Measurements from ENCODE around the gene CD81.

CD81 gene

GRCh38 chr11:2380396-2380795, 3.3 kb downstream of the CD81 start:
- Histone ChIP-seq H3K27ac (ENCODE audit: low read length) (no peak overlapping the region), H3K9ac (ENCODE audit: low read length) (no peak overlapping the region), H3K9me3 (ENCODE audit: insufficient read depth, low read length) (no peaks in the 10 kb centered on the region), H3K4me1 (ENCODE audit: low read length) (peaks cover 26% of the 10 kb centered on the region), H3K4me2 (ENCODE audit: low read length) (no peak overlapping the region), H3K27me3 (ENCODE audit: low read depth, low read length) (no peaks in the 10 kb centered on the region), H3K36me3 (replicated peaks; ENCODE audit: low read depth, low read length) (peaks cover 5% of the 10 kb centered on the region), H3K4me3 (ENCODE audit: low read length) (no peak overlapping the region), H2AFZ (ENCODE audit: low read depth, low read length) (no peak overlapping the region), H3K79me2 (ENCODE audit: low read length) (peaks cover 78% of the 10 kb centered on the region), H4K20me1 (ENCODE audit: insufficient read depth, low read length) (peaks cover 78% of the 10 kb centered on the region)
- no peak for TF ChIP-seq CTCF (IDR thresholded peaks at IDR 0.05; ENCODE audit: low read depth, low read length)
- no peak for TF ChIP-seq EZH2phosphoT487 (IDR thresholded peaks at IDR 0.05; ENCODE audit: low read depth)

GRCh38 chr11:2380807-2381350, 3.8 kb downstream of the CD81 start:
- no peak overlapping the region for H2AFZ ChIP-seq (ENCODE audit: low read depth, low read length)
- no peak overlapping the region for H3K9ac ChIP-seq (ENCODE audit: low read length)
- TF ChIP-seq CTCF (IDR thresholded peaks at IDR 0.05; ENCODE audit: low read depth, low read length) = no peak
- TF ChIP-seq EZH2phosphoT487 (IDR thresholded peaks at IDR 0.05; ENCODE audit: low read depth) = no peak
- H3K36me3 ChIP-seq (replicated peaks; ENCODE audit: low read depth, low read length) = peaks cover 5% of the 10 kb centered on the region
- H3K4me1 ChIP-seq (ENCODE audit: low read length) = peaks cover 30% of the 10 kb centered on the region
- H3K79me2 ChIP-seq (ENCODE audit: low read length) = peaks cover 83% of the 10 kb centered on the region
- no peak overlapping the region for H3K27ac ChIP-seq (ENCODE audit: low read length)
- no peaks in the 10 kb centered on the region for H3K27me3 ChIP-seq (ENCODE audit: low read depth, low read length)
- H3K4me2 ChIP-seq (ENCODE audit: low read length) = no peak overlapping the region
- H3K4me3 ChIP-seq (ENCODE audit: low read length) = no peak overlapping the region
- peaks cover 83% of the 10 kb centered on the region for H4K20me1 ChIP-seq (ENCODE audit: insufficient read depth, low read length)
- no peaks in the 10 kb centered on the region for H3K9me3 ChIP-seq (ENCODE audit: insufficient read depth, low read length)

- peaks cover 32% of the 10 kb centered on the region for H3K4me1 ChIP-seq (ENCODE audit: low read length)
- H3K4me3 ChIP-seq (ENCODE audit: low read length) = no peak overlapping the region
- no peaks in the 10 kb centered on the region for H3K27me3 ChIP-seq (ENCODE audit: low read depth, low read length)
- no peak overlapping the region for H3K4me2 ChIP-seq (ENCODE audit: low read length)
- H2AFZ ChIP-seq (ENCODE audit: low read depth, low read length) = no peak overlapping the region
- TF ChIP-seq EZH2phosphoT487 (IDR thresholded peaks at IDR 0.05; ENCODE audit: low read depth) = no peak
- TF ChIP-seq CTCF (IDR thresholded peaks at IDR 0.05; ENCODE audit: low read depth, low read length) = no peak
- no peak overlapping the region for H3K9ac ChIP-seq (ENCODE audit: low read length)
- peaks cover 90% of the 10 kb centered on the region for H3K79me2 ChIP-seq (ENCODE audit: low read length)
- no peak overlapping the region for H3K27ac ChIP-seq (ENCODE audit: low read length)
- peaks cover 5% of the 10 kb centered on the region for H3K36me3 ChIP-seq (replicated peaks; ENCODE audit: low read depth, low read length)
- peaks cover 89% of the 10 kb centered on the region for H4K20me1 ChIP-seq (ENCODE audit: insufficient read depth, low read length)
- H3K9me3 ChIP-seq (ENCODE audit: insufficient read depth, low read length) = no peaks in the 10 kb centered on the region
Observed at GRCh38 chr11:2381494-2382128, 4.5 kb downstream of the CD81 start.

- peaks cover 96% of the 10 kb centered on the region for H3K79me2 ChIP-seq (ENCODE audit: low read length)
- no peak overlapping the region for H3K9ac ChIP-seq (ENCODE audit: low read length)
- no peak overlapping the region for H3K27ac ChIP-seq (ENCODE audit: low read length)
- TF ChIP-seq CTCF (IDR thresholded peaks at IDR 0.05; ENCODE audit: low read depth, low read length) = no peak
- TF ChIP-seq EZH2phosphoT487 (IDR thresholded peaks at IDR 0.05; ENCODE audit: low read depth) = no peak
- peaks cover 90% of the 10 kb centered on the region for H4K20me1 ChIP-seq (ENCODE audit: insufficient read depth, low read length)
- H3K9me3 ChIP-seq (ENCODE audit: insufficient read depth, low read length) = no peaks in the 10 kb centered on the region
- no peak overlapping the region for H3K4me3 ChIP-seq (ENCODE audit: low read length)
- peaks cover 29% of the 10 kb centered on the region for H3K4me1 ChIP-seq (ENCODE audit: low read length)
- no peak overlapping the region for H2AFZ ChIP-seq (ENCODE audit: low read depth, low read length)
- H3K36me3 ChIP-seq (replicated peaks; ENCODE audit: low read depth, low read length) = peaks cover 5% of the 10 kb centered on the region
- no peak overlapping the region for H3K4me2 ChIP-seq (ENCODE audit: low read length)
- H3K27me3 ChIP-seq (ENCODE audit: low read depth, low read length) = no peaks in the 10 kb centered on the region
Observed at GRCh38 chr11:2382129-2382517, 5.0 kb downstream of the CD81 start.
